Measurements from ENCODE around the gene PHAF1.

DNA sequence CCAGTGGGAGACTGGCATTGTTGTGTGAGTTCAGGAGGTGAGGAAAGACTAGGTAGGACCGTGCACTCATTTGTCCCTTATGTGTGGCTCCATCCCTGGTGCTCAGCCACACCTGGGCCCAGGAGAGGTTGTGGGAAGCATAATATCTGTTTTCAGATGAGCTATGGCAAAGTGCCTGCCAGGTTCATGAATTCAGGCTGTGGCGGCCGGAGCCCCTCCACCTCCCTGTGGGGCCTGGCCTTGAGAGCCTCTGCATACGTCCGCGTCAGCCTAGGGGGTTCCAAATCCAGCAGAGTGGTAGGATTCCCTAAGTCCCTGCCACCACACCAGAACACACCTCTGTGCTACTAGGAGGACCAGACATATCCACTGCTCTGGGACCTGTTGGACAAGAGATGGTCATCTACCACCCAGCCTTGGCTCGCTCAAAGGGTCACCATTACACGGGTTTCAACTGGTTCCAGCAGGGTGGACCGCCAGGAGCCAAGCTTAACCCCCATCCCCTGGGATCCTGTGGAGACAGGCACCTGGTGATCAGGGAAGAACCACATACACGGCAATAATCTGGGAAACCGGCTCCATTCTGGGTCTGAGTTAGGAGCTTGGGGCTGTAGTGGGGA lies 39.0 kb downstream of the PHAF1 start:
- TF ChIP-seq POLR2A (IDR thresholded peaks at IDR 0.05): no peak
- TF ChIP-seq, protein P1, sequence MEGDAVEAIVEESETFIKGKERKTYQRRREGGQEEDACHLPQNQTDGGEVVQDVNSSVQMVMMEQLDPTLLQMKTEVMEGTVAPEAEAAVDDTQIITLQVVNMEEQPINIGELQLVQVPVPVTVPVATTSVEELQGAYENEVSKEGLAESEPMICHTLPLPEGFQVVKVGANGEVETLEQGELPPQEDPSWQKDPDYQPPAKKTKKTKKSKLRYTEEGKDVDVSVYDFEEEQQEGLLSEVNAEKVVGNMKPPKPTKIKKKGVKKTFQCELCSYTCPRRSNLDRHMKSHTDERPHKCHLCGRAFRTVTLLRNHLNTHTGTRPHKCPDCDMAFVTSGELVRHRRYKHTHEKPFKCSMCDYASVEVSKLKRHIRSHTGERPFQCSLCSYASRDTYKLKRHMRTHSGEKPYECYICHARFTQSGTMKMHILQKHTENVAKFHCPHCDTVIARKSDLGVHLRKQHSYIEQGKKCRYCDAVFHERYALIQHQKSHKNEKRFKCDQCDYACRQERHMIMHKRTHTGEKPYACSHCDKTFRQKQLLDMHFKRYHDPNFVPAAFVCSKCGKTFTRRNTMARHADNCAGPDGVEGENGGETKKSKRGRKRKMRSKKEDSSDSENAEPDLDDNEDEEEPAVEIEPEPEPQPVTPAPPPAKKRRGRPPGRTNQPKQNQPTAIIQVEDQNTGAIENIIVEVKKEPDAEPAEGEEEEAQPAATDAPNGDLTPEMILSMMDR (IDR thresholded peaks at IDR 0.05): no peak

Measured in thyroid gland (tissue), 4 donors.